HEK293 (cell line): Measurements from ENCODE around the gene AMACR.

Experiments used
- CTCF ChIA-PET: fragments of 350-600 bp; formaldehyde crosslinking; extraction: SDS; loops from one replicate; lab custom pipeline; 2021; ENCODE audit warnings: antibody characterized with exemption; lab: Yijun Ruan, JAX
- POLR2A ChIA-PET: fragments of 300-600 bp; formaldehyde crosslinking; extraction: SDS; loops from one replicate; lab custom pipeline; 2020; ENCODE audit warnings: antibody characterized with exemption, inconsistent platforms; lab: Yijun Ruan, JAX
- H3K27ac ChIP-seq: fragments of 200-500 bp; sonication (Bioruptor generic); 2 replicates; pipeline ENCODE4 v1.5.1; 2014; ENCODE audit warnings: low read depth, low read length, control low read depth, inconsistent platforms; ENCODE audit errors: extremely low read depth
- H3K36me3 ChIP-seq, 2 experiments: fragments of 200-500 bp in 1 of 2; sonication (Bioruptor generic) in 1 of 2; 1 replicate in 1 of 2; 2 replicates in 1 of 2; pipeline ENCODE4 v1.5.1; 2014 to 2017; ENCODE audit warnings: inconsistent platforms in 2 of 2, low read length in 2 of 2; ENCODE audit not compliant: control insufficient read depth in 2 of 2, insufficient read depth in 1 of 2
- H3K4me1 ChIP-seq: fragments of 200-500 bp; sonication (Bioruptor generic); 2 replicates; pipeline ENCODE4 v1.5.1; 2014; ENCODE audit warnings: mild to moderate bottlenecking, low read length, inconsistent platforms; ENCODE audit not compliant: control insufficient read depth, insufficient read depth
- H3K4me3 ChIP-seq: 2 replicates; pipeline ENCODE4 v1.5.1; 2011; ENCODE audit warnings: low read depth, mild to moderate bottlenecking, control low read depth, low read length, moderate library complexity
- H3K9me3 ChIP-seq: fragments of 200-500 bp; sonication (Bioruptor generic); 2 replicates; pipeline ENCODE4 v1.5.1; 2014; ENCODE audit warnings: low read depth, low read length, inconsistent platforms; ENCODE audit not compliant: control insufficient read depth, insufficient read depth
- GLIS2 ChIP-seq: fragments of 450-650 bp; formaldehyde crosslinking; IDR thresholded peaks from 2 replicates; pipeline ENCODE4 v1.5.1; 2016; ENCODE audit warnings: missing biosample characterization, missing genetic modification characterization
- OVOL3 ChIP-seq: fragments of 450-650 bp; formaldehyde crosslinking; IDR thresholded peaks from 2 replicates; pipeline ENCODE4 v1.5.1; 2016; ENCODE audit warnings: missing biosample characterization, missing genetic modification characterization
- SALL2 ChIP-seq: fragments of 450-650 bp; formaldehyde crosslinking; IDR thresholded peaks from 2 replicates; pipeline ENCODE4 v1.5.0; 2017; ENCODE audit warnings: missing biosample characterization, mild to moderate bottlenecking, missing genetic modification characterization, borderline replicate concordance
- SP2 ChIP-seq: fragments of 450-650 bp; formaldehyde crosslinking; IDR thresholded peaks from 2 replicates; pipeline ENCODE4 v1.5.1; 2016; ENCODE audit warnings: missing biosample characterization, missing genetic modification characterization
- SP3 ChIP-seq: fragments of 450-650 bp; formaldehyde crosslinking; IDR thresholded peaks from 2 replicates; pipeline ENCODE4 v1.5.1; 2016; ENCODE audit warnings: missing biosample characterization, missing genetic modification characterization
- ZBTB7A ChIP-seq: fragments of 450-650 bp; formaldehyde crosslinking; IDR thresholded peaks from 2 replicates; pipeline ENCODE4 v1.5.1; 2016; ENCODE audit warnings: low read depth, missing biosample characterization, missing genetic modification characterization
- ZFP37 ChIP-seq: fragments of 450-650 bp; formaldehyde crosslinking; IDR thresholded peaks from 2 replicates; pipeline ENCODE4 v1.5.1; 2016; ENCODE audit warnings: missing biosample characterization, missing genetic modification characterization
- ZNF140 ChIP-seq: fragments of 450-650 bp; formaldehyde crosslinking; IDR thresholded peaks from 2 replicates; pipeline ENCODE4 v1.5.1; 2016; ENCODE audit warnings: missing biosample characterization, missing genetic modification characterization
- ZNF2 ChIP-seq: fragments of 450-650 bp; formaldehyde crosslinking; IDR thresholded peaks from 2 replicates; pipeline ENCODE4 v1.5.1; 2016; ENCODE audit warnings: missing biosample characterization, missing genetic modification characterization
- ZNF223 ChIP-seq: fragments of 450-650 bp; formaldehyde crosslinking; IDR thresholded peaks from 2 replicates; pipeline ENCODE4 v1.5.1; 2016; ENCODE audit warnings: missing biosample characterization, missing genetic modification characterization
- ZNF24 ChIP-seq: fragments of 450-650 bp; formaldehyde crosslinking; IDR thresholded peaks from 2 replicates; pipeline ENCODE4 v1.5.1; 2016; ENCODE audit warnings: missing biosample characterization, missing genetic modification characterization
- ZNF391 ChIP-seq: fragments of 450-650 bp; formaldehyde crosslinking; IDR thresholded peaks from 2 replicates; pipeline ENCODE4 v1.5.1; 2016; ENCODE audit warnings: low read depth, missing biosample characterization, missing genetic modification characterization, borderline replicate concordance
- ZNF426 ChIP-seq: fragments of 450-650 bp; formaldehyde crosslinking; IDR thresholded peaks from 2 replicates; pipeline ENCODE4 v1.5.1; 2017; ENCODE audit warnings: missing biosample characterization, missing genetic modification characterization, mild to moderate bottlenecking, inconsistent platforms, moderate library complexity
- ZNF473 ChIP-seq: fragments of 450-650 bp; formaldehyde crosslinking; IDR thresholded peaks from 2 replicates; pipeline ENCODE4 v1.5.1; 2017; ENCODE audit warnings: missing biosample characterization, missing genetic modification characterization
- ZNF529 ChIP-seq: fragments of 450-650 bp; formaldehyde crosslinking; IDR thresholded peaks from 2 replicates; pipeline ENCODE4 v1.5.1; 2017; ENCODE audit warnings: missing genetic modification characterization, missing biosample characterization; ENCODE audit not compliant: insufficient replicate concordance
- ZNF623 ChIP-seq: fragments of 450-650 bp; formaldehyde crosslinking; IDR thresholded peaks from 2 replicates; pipeline ENCODE4 v1.5.1; 2016; ENCODE audit warnings: missing biosample characterization, missing genetic modification characterization
- ZNF624 ChIP-seq: fragments of 450-650 bp; formaldehyde crosslinking; IDR thresholded peaks from 2 replicates; pipeline ENCODE4 v1.5.1; 2017; ENCODE audit warnings: missing biosample characterization, missing genetic modification characterization
- ZNF670 ChIP-seq: fragments of 450-650 bp; formaldehyde crosslinking; IDR thresholded peaks from 2 replicates; pipeline ENCODE4 v1.5.1; 2016; ENCODE audit warnings: missing biosample characterization, missing genetic modification characterization, low read depth
- ZSCAN30 ChIP-seq: fragments of 450-650 bp; IDR thresholded peaks from 2 replicates; pipeline ENCODE4 v1.5.1; 2018; ENCODE audit warnings: missing biosample characterization, mild to moderate bottlenecking, missing genetic modification characterization, moderate library complexity
- TF ChIP-seq, protein P1 (sequence below): fragments of 450-650 bp; IDR thresholded peaks from 2 replicates; pipeline ENCODE4 v1.5.1; 2018; ENCODE audit warnings: missing biosample characterization, mild to moderate bottlenecking, missing genetic modification characterization
- TF ChIP-seq, protein P2 (sequence below): fragments of 450-650 bp; formaldehyde crosslinking; IDR thresholded peaks from 2 replicates; pipeline ENCODE4 v1.5.1; 2016; ENCODE audit warnings: missing biosample characterization, missing genetic modification characterization, low read depth
- TF ChIP-seq, protein P3 (sequence below): fragments of 450-650 bp; formaldehyde crosslinking; IDR thresholded peaks from 2 replicates; pipeline ENCODE4 v1.5.1; 2017; ENCODE audit warnings: missing biosample characterization, missing genetic modification characterization
- TF ChIP-seq, protein P4 (sequence below): fragments of 450-650 bp; IDR thresholded peaks from 2 replicates; pipeline ENCODE4 v1.5.1; 2018; ENCODE audit warnings: missing biosample characterization, missing genetic modification characterization
- TF ChIP-seq, protein P5 (sequence below): fragments of 450-650 bp; formaldehyde crosslinking; IDR thresholded peaks from 2 replicates; pipeline ENCODE4 v1.5.1; 2016; ENCODE audit warnings: missing biosample characterization, missing genetic modification characterization, borderline replicate concordance

AMACR gene

DNA sequence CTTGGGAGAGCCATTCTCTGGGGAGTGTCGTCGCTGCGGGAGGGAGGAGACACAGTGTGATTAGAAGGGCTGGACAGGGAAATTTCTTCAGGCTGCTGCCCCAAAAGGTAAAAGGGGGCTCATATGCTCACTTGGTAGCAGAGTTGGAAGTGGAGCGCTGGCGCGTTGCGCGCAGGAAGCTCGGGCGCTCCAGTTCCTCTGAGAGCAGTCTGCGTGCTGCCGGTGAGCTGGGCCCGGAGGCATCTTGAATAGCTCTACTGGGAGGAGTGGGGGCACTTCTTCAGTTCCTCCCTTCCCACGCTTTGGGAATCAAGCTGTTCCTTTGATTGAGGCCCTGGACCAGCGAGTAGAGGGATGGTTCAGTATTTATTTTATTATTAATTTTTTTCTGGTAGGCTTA lies 69.0 kb downstream of the AMACR start (continued):
- TF ChIP-seq, protein P1, sequence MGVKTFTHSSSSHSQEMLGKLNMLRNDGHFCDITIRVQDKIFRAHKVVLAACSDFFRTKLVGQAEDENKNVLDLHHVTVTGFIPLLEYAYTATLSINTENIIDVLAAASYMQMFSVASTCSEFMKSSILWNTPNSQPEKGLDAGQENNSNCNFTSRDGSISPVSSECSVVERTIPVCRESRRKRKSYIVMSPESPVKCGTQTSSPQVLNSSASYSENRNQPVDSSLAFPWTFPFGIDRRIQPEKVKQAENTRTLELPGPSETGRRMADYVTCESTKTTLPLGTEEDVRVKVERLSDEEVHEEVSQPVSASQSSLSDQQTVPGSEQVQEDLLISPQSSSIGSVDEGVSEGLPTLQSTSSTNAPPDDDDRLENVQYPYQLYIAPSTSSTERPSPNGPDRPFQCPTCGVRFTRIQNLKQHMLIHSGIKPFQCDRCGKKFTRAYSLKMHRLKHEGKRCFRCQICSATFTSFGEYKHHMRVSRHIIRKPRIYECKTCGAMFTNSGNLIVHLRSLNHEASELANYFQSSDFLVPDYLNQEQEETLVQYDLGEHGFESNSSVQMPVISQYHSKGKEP (tag by site-specific recombination) = no peak
- TF ChIP-seq ZNF670 (no peak), SALL2 (tag by site-specific recombination) (no peak), ZNF223 (tag by site-specific recombination) (no peak), ZNF473 (tag by site-specific recombination) (no peak), SP3 (tag by site-specific recombination) (no peak), ZNF24 (tag by site-specific recombination) (no peak)
- TF ChIP-seq, protein P2, sequence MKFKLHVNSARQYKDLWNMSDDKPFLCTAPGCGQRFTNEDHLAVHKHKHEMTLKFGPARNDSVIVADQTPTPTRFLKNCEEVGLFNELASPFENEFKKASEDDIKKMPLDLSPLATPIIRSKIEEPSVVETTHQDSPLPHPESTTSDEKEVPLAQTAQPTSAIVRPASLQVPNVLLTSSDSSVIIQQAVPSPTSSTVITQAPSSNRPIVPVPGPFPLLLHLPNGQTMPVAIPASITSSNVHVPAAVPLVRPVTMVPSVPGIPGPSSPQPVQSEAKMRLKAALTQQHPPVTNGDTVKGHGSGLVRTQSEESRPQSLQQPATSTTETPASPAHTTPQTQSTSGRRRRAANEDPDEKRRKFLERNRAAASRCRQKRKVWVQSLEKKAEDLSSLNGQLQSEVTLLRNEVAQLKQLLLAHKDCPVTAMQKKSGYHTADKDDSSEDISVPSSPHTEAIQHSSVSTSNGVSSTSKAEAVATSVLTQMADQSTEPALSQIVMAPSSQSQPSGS (tag by site-specific recombination) = no peak
- TF ChIP-seq, protein P3, sequence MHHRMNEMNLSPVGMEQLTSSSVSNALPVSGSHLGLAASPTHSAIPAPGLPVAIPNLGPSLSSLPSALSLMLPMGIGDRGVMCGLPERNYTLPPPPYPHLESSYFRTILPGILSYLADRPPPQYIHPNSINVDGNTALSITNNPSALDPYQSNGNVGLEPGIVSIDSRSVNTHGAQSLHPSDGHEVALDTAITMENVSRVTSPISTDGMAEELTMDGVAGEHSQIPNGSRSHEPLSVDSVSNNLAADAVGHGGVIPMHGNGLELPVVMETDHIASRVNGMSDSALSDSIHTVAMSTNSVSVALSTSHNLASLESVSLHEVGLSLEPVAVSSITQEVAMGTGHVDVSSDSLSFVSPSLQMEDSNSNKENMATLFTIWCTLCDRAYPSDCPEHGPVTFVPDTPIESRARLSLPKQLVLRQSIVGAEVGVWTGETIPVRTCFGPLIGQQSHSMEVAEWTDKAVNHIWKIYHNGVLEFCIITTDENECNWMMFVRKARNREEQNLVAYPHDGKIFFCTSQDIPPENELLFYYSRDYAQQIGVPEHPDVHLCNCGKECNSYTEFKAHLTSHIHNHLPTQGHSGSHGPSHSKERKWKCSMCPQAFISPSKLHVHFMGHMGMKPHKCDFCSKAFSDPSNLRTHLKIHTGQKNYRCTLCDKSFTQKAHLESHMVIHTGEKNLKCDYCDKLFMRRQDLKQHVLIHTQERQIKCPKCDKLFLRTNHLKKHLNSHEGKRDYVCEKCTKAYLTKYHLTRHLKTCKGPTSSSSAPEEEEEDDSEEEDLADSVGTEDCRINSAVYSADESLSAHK = no peak
- TF ChIP-seq, all 188 proteins: peak for 0

DNA sequence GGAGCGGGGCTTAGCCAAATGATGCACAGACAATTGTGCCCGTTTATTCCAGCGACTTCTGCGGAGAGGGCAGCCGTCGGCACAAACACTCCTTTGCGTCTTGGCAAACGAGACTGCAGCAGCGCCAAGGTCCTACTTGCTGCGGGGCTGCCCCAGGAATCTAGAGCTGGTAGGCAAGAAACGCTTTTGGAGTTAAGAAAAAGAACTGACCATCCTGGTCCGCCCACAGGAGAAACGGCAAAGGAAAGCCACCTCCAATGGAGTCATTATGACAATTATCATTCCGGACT lies 69.4 kb downstream of the AMACR start:
- ChIA-PET POLR2A (no interaction called here), CTCF (interaction anchor here (0.8 kb wide), 1 partner anchor 46 kb away, joined by 3 read pairs; the partner anchor contains the start of gene ADAMTS12)
- TF ChIP-seq SP2 (tag by site-specific recombination) (no peak), ZSCAN30 (tag by site-specific recombination) (no peak), ZNF426 (tag by site-specific recombination) (no peak), ZNF529 (tag by site-specific recombination) (no peak), ZNF2 (tag by site-specific recombination) (no peak), ZNF391 (no peak), GLIS2 (tag by site-specific recombination) (no peak), ZNF140 (no peak), OVOL3 (tag by site-specific recombination) (no peak), ZFP37 (tag by site-specific recombination) (no peak), ZBTB7A (tag by site-specific recombination) (no peak), ZNF623 (tag by site-specific recombination) (no peak), ZNF624 (no peak)
- TF ChIP-seq, protein P4, sequence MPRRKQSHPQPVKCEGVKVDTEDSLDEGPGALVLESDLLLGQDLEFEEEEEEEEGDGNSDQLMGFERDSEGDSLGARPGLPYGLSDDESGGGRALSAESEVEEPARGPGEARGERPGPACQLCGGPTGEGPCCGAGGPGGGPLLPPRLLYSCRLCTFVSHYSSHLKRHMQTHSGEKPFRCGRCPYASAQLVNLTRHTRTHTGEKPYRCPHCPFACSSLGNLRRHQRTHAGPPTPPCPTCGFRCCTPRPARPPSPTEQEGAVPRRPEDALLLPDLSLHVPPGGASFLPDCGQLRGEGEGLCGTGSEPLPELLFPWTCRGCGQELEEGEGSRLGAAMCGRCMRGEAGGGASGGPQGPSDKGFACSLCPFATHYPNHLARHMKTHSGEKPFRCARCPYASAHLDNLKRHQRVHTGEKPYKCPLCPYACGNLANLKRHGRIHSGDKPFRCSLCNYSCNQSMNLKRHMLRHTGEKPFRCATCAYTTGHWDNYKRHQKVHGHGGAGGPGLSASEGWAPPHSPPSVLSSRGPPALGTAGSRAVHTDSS = no peak
- TF ChIP-seq, protein P5, sequence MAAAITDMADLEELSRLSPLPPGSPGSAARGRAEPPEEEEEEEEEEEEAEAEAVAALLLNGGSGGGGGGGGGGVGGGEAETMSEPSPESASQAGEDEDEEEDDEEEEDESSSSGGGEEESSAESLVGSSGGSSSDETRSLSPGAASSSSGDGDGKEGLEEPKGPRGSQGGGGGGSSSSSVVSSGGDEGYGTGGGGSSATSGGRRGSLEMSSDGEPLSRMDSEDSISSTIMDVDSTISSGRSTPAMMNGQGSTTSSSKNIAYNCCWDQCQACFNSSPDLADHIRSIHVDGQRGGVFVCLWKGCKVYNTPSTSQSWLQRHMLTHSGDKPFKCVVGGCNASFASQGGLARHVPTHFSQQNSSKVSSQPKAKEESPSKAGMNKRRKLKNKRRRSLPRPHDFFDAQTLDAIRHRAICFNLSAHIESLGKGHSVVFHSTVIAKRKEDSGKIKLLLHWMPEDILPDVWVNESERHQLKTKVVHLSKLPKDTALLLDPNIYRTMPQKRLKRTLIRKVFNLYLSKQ (tag by site-specific recombination) = no peak
- H3K9me3 ChIP-seq = no peaks in the 10 kb centered on the region
- H3K27ac ChIP-seq = no peak overlapping the region
- H3K36me3 ChIP-seq = no peaks in the 10 kb centered on the region
- H3K4me3 ChIP-seq = no peak overlapping the region
- H3K4me1 ChIP-seq = no peaks in the 10 kb centered on the region
